ENCODE measurements around the gene HLA-G.
"Not testable (repeated sequence)": the region's sequence is repeated elsewhere in the genome, so short reads cannot be mapped to it uniquely, and the experiment has no call there.

HLA-G gene

GRCh38 chr6:29827579-29828470, at the start of gene HLA-G:
Gene HLA-G, plus strand, starts transcription at chr6:29827825. Its CDS starts 20 bp downstream, at chr6:29827845.
- DNase-seq (ENCODE audit: low spot score): no peak

- not testable (repeated sequence) for DNase-seq (ENCODE audit: low spot score)
Observed at GRCh38 chr6:29780019-29780698, 47.5 kb upstream of the HLA-G start.

GRCh38 chr6:29789176-29789575, 38.4 kb upstream of the HLA-G start:
- no peak for DNase-seq (ENCODE audit: low spot score)

- no peak for DNase-seq (ENCODE audit: low spot score)
Observed at GRCh38 chr6:29790626-29791025, 37.0 kb upstream of the HLA-G start.

DNA sequence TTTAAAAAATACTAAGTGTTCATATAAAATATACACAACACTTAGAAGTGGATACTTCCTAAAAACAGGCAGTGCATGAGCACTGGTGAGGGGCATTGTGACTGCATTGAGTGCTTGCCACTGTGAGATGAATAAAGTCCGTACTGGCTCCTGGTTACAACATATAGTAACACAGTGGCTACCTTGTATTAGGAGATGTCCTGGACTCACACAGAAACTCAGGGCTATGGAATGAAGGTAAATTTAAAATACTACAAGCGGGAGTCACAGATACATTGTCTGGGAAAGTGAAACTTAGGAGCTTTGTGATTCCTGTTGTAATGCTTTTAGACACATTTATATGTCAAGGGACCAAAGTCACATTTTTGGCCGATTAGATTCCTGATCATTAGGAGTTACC, 36.5 kb upstream of the HLA-G start:
- no peak for DNase-seq (ENCODE audit: low spot score)

DNA sequence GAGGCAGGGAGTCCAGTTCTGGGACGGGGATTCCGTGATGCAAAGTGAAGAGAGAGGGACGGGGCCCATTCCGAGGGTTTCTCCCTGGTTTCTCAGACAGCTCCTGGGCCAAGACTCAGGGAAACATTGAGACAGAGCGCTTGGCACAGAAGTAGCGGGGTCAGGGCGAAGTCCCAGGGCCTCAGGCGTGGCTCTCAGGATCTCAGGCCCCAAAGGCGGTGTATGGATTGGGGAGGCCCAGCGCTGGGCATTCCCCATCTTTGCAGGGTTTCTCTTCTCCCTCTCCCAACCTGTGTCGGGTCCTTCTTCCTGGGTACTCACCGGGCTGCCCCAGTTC, 35.9 kb upstream of the HLA-G start:
- no peak for DNase-seq (ENCODE audit: low spot score)

GRCh38 chr6:29792123-29793035, 35.2 kb upstream of the HLA-G start:
- DNase-seq (ENCODE audit: low spot score): peak; percentile 29

- DNase-seq (ENCODE audit: low spot score): no peak
Observed at GRCh38 chr6:29793036-29793356, 34.6 kb upstream of the HLA-G start.

- DNase-seq (ENCODE audit: low spot score): no peak
Observed at GRCh38 chr6:29793796-29794195, 33.8 kb upstream of the HLA-G start.

DNA sequence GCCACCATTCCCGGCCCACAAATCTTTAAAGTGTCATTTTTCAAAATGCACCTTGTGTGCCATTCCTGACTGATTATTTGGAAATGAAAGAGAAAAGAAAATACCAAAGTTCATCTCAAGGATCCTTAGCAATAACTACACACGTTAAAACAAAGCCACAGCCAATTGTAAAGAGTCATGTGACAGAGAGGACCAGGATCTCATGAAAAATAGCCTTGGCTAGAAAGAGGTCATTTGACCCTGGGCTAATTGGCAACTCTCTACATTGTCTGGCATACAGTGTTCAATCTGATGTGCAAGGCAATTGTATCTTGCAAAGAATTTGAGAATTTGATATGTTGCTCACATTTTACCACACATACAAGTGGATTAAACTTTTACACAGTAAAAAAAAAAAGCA, 31.6 kb upstream of the HLA-G start:
- DNase-seq (ENCODE audit: low spot score): no peak

GRCh38 chr6:29797135-29797534, 30.5 kb upstream of the HLA-G start:
- DNase-seq (ENCODE audit: low spot score): no peak

- DNase-seq (ENCODE audit: low spot score): no peak
Observed at GRCh38 chr6:29797966-29798365, 29.7 kb upstream of the HLA-G start.

GRCh38 chr6:29800254-29800653, 27.4 kb upstream of the HLA-G start:
- no peak for DNase-seq (ENCODE audit: low spot score)

GRCh38 chr6:29806387-29806786, 21.2 kb upstream of the HLA-G start:
- DNase-seq (ENCODE audit: low spot score): no peak

GRCh38 chr6:29809249-29809648, 18.4 kb upstream of the HLA-G start:
- no peak for DNase-seq (ENCODE audit: low spot score)

DNA sequence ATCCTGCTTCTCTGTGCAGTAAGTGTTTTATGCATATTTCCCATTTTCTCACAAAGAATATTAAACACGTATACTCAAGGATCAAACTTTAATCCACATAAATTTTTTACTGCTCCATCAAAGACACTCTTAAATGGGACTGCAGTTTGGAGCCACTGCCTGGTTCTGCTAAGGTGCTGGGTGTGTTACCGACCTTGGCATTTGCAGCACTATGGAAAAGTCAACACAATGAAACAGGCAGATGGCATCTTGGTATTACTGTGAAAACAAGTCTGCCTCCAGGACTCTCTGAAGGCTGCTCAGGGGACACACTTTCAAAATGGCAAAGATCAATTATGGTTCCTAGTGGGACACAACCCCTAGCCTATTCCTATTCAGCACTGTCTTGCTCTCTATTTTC, 17.3 kb upstream of the HLA-G start:
- DNase-seq (ENCODE audit: low spot score): no peak

DNA sequence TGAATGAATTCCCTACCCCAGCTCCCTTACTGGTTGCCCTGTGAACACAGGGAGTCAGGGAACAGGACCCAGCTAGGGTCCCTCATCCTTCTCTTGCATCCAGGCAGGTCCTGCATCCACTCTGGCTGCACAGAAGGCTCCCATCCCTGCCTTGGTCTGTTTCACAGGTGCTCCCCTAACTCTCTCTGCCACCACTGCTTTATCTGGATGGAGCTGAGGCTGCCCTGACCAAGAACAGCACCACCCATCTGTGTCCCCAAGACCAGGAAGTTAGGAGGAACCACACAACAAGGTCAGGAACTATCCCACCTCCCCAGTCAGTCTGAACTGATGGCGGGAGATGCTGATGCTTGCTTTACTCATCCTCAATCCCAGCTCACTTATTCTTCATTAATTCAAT, 16.2 kb upstream of the HLA-G start:
- DNase-seq (ENCODE audit: low spot score): no peak

DNA sequence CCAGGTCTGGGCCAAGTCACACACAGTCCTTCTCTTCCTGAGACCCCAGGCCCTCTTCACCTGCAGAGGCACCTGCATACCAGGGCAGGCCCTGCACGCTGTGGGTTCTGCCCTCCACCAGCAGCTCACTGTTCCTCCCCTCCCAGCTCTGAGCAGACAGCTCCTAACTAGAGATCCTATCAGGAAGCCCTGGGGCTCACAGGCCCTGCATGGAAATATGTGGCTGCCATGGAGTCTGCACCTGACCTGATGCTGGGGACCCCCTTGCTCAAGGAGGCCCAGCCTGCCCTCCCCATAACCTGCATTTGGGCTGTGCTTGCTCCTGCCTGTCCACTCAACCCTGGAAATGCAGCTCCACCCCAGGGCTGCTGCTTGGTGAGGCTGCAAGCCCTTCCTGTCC, 14.6 kb upstream of the HLA-G start:
- no peak for DNase-seq (ENCODE audit: low spot score)

DNA sequence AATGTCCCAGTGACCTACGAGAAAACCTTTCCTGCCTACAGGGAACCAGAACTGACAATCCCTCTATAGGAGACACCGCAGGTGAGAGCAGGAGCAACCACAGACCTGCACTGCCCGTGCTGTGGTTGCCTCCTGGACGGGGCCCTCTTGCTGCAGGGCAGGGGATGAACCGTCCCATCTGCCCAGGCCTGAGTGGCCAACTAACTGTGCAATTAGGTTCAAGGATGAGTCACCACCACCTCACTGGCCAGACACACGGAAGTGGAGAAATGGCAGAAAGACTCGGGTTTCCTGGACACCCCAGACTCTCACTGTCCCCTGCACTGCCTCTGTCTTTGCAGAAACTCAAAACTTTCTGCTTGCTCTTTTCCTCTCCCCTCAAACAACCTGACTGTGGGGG, 13.8 kb upstream of the HLA-G start:
- DNase-seq (ENCODE audit: low spot score): no peak

DNA sequence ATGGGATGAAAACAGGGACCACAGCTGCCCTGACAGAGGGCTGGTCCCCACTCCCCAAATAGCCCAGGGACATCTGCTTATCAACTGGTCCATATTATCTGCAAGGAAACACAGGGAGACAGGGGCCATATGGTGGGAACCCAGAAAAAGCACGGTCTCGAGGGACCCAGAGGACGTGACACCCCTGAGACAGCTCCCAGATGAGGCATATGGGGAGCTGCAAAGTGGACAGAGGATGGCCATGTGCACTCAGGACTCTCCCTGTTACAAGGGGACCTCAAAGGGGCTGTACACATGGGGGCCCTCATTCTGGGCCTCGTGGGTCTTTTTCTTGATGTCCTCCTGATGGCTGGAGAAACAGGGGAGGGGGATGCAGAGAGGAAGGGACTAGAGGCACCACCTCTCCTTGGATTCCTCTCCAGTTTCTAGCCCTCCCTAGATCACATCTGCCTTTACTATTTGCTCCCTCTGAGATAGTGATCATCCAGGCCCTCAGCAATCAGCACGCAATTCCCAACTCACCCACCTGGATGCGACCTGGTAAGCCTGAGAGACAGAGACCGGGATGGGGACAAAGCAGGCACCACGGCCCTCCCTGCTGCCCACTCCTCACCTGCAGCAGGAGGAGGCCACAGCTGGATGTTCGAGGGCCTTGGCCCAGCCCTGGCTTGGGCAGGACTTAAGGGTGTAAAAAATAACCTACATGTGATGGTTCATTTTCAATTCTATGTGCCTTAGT, 13.1 kb upstream of the HLA-G start:
- no peak for DNase-seq (ENCODE audit: low spot score)

- no peak for DNase-seq (ENCODE audit: low spot score)
Observed at GRCh38 chr6:29815118-29815750, 12.4 kb upstream of the HLA-G start.

Measured in globus pallidus (tissue), 1 donor.